Islet of Langerhans (tissue), 1 donor: ENCODE results near the gene NENF.
"Not testable (repeated sequence)": the region's sequence is repeated elsewhere in the genome, so short reads cannot be mapped to it uniquely, and the experiment has no call there.

Source experiments
- FAIRE-seq: peaks from one replicate; lab custom pipeline; 2011; peaks lifted over from hg19 to GRCh38; lab: Jason Lieb, UNC

NENF gene

DNA sequence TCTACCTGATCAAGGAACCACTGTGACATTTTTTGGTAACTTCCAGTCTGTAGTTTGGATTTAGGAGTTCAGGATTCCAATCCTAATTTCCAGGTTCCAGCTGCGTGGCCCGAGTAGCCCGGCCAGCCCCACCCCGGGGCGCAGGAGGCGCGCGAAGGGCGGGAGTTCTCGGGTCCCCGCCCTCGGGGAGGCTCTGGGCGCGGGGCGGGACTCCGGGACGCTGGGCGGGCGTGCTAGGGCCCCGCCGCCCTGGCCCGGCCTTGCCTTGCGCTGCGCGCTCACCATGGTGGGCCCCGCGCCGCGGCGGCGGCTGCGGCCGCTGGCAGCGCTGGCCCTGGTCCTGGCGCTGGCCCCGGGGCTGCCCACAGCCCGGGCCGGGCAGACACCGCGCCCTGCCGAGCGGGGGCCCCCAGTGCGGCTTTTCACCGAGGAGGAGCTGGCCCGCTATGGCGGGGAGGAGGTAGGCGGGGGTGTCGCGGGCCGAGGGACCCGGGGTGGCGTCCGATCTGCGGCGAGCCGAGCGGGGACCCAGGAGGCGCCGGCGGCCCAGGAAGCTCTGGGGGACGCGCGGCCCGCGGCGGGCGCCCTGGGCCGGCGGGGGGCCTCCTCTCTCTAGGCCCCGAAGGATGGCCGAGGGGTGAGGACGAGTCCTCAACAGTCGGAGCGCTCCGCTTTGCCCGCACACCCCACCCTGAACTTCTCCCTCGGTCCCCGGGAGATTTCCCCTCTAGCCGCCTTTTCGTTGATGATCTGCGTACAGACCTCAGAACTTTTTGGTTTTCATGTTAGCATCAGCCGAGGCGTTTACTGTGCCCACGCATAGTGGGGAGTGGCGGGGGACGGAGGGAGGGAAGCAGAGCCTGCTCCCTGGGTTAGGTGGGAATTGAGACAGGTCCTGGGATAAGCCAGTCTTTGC is at the start of gene NENF:
Gene NENF, plus strand, starts transcription at position 260 of the 916 bp plus-strand sequence. Its CDS starts 24 bp downstream, at position 284.
- FAIRE-seq, result no peak

GRCh38 chr1:212386029-212386428 is 46.7 kb upstream of the NENF start:
- no peak for FAIRE-seq

DNA sequence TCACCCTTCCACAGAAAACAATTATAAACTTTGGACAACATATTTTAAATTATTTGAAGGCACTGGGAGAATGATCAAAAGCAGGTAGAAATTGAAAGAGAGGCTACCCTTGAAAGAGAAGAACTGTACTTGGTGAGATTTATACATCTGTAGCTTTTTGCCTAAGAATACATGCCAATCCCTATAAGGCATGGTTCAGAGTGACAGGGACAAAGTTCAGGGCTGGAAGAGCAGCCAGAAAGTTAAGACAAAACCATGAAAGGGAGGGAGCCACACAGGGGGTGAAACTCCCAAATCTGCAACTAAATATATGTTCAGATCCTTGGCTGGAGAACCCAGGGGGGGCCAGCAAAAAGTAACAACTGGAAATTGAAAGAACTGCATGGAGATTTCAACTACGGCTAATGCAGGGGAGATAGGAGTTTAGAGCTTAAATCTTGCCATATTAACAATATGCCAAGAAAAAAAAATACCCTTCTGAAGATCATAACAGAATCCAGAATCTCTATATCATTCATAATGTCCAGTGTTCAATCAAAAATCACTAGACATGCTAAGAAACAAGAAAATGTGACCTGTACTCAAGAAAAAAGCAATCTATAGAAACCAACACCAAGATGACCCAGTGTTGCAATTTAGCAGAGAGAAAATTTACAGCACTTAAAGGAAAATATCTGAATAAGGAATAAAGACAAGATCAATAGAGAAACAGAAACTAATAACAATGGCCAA is 43.6 kb upstream of the NENF start:
- no peak for FAIRE-seq

DNA sequence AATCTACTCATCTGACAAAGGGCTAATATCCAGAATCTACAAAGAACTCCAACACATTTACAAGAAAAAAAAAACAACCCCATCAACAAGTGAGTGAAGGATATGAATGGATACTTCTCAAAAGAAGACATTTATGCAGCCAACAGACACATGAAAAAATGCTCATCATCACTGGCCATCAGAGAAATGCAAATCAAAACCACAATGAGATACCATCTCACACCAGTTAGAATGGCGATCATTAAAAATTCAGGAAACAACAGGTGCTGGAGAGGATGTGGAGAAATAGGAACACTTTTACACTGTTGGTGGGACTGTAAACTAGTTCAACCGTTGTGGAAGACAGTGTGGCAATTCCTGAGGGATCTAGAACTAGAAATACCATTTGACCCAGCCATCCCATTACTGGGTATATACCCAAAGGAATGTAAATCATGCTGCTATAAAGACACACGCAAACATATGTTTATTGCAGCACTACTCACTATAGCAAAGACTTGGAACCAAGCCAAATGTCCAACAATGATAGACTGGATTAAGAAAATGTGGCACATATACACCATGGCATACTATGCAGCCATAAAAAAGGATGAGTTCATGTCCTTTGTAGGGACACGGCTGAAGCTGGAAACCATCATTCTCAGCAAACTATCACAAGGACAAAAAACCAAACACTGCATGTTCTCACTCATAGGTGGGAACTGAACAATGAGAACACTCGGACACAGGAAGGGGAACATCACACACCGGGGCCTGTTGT is 36.9 kb upstream of the NENF start:
- FAIRE-seq, result not testable (repeated sequence)

DNA sequence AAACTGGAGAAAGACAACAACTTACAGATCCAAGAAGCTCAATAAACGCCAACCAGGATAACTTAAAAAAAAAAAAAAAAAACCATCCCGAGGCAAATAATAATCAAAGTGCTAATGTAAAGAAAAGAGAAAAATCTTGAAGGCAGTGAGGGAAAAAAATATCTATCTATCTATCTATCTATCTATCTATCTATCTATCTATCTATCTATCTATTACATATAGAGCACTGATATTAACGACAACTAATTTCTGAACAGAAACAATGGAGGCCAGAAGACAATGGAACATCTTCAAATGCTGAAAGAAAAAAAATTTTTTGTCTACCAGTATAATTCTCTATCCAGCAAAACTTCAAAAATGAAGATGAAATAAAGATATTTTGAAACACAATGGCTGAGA is 36.1 kb upstream of the NENF start:
- FAIRE-seq, result no peak

DNA sequence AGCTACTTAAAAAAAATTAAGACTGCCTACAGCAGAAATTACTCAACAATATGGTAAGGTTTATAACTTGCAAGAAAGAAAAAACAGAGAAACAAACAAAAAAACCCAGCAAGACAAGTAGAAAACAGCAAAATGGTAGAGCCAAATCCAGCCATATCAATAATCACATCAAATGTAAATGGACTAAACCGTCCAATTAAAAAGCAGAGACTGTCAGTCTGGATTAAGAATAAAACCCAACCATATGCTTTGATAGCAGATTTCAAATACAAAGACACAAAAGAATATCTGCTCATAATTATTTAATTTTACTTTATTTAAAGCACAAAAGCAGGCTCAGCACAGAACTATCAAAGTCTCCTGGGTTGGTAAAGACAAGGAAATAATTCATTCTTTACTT is 35.5 kb upstream of the NENF start:
- FAIRE-seq, result no peak

GRCh38 chr1:212401042-212401441 is 31.7 kb upstream of the NENF start:
- no peak for FAIRE-seq

- FAIRE-seq, result no peak
Measured at GRCh38 chr1:212401838-212402582, 30.7 kb upstream of the NENF start.

GRCh38 chr1:212402666-212403321 is 29.9 kb upstream of the NENF start:
- FAIRE-seq, result no peak

- no peak for FAIRE-seq
Measured at GRCh38 chr1:212410231-212410820, 22.4 kb upstream of the NENF start.

DNA sequence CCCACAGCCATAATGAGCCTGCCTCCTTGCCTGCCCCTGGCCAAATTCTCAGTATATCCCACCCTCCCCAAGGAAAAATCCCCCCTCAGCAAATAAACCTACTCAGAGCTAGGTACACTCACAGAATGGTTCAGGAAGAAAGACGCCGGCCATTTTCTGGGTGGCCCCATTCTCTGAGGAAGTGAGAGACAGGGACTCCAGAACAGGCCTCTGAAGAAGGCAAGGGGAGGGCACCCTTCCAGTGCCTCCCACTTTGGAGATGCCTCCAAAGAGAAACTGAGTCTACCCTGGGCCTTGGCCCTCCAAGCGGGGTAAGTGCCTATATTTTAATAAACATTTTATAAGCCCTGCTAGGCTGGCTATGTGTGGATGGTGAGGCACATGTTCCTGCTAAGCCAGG is 20.3 kb upstream of the NENF start:
- FAIRE-seq, result no peak

GRCh38 chr1:212413902-212414327 is 18.8 kb upstream of the NENF start:
- no peak for FAIRE-seq

GRCh38 chr1:212414328-212415106 is 18.2 kb upstream of the NENF start, which contains the start of gene PACC1:
Gene PACC1 (minus strand): TSS chr1:212414886. CDS start chr1:212414757, 129 bp downstream.
- no peak for FAIRE-seq

GRCh38 chr1:212415107-212415841 is 17.4 kb upstream of the NENF start:
- FAIRE-seq, result no peak

DNA sequence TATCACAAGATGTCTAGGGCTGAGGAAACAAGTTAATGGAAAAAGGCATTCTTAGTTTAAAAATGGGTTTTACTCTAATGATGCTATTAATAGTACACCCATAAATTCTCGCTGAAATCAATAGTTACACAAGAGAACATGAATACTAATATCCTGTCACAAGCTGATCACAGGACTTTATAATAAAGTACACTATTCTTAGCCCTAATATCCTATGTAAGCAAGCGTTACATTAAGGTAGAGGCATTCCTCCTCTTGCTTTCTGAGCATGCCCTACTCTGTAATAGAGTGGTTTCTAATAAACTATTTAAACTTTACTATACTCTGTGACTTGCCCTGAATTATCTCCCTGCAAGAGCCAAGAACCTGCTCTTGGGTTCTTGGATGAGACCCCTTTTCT is 11.6 kb upstream of the NENF start:
- no peak for FAIRE-seq

DNA sequence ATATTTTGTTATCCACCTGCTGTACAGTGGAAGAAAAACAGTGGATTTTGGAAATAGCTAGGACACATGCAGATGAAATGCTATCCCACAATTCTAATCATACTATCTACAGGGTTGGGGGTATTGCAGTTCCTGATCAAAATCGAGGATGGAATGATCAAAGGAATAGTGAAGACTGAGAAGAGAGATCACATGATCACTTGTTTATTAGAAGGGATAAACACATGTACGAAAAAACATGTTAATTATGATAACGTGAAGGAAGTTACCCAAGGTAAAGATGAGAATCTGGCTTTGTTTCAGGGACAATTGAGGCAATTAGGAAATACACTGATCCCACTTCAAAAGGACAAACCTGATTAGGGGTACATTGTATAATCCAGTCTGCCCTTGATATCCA is 8.8 kb upstream of the NENF start:
- FAIRE-seq, result no peak

- no peak for FAIRE-seq
Measured at GRCh38 chr1:212428496-212428895, 4.2 kb upstream of the NENF start.

DNA sequence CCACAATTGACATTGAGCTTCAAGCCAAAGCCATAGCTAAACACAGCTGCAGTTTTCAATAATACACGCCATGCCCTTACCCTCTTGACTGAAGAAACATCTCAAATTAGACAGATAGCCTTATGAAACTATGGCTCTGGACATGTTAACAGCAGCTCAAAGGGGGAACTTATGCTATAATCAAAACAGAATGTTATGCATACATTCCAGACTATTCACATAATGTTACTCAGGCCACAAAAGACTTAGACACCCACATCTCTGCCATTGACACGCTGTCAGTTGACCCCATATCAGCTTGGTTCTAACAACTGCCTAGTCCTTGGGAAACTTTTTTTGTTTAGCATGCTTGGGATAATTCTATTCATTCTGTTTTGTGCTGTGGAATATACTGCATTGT is 2.3 kb upstream of the NENF start:
- FAIRE-seq, result no peak

GRCh38 chr1:212430955-212431394 is 1.7 kb upstream of the NENF start:
- FAIRE-seq, result no peak
